NOMO-1 (cell line): ENCODE measurements around the gene CRTC1.

Source experiments
- DNase-seq, 2 experiments: peaks; one replicate each; lab custom pipeline; 2025; ENCODE audit not compliant: unreplicated experiment in 2 of 2; lab: John Stamatoyannopoulos, UW

Gene CRTC1

GRCh38 chr19:18683109-18683957 lies at the start of gene CRTC1:
Gene CRTC1 (plus strand): TSS chr19:18683680. CDS start chr19:18683703, 23 bp downstream.
- DNase-seq = peak; percentile 76 to 90

- DNase-seq = no peak
Observed at GRCh38 chr19:18634612-18635297, 48.7 kb upstream of the CRTC1 start.

GRCh38 chr19:18635831-18636182 lies 47.7 kb upstream of the CRTC1 start:
- DNase-seq = no peak

- DNase-seq = peak; percentile 97
Observed at GRCh38 chr19:18636183-18636968, 47.1 kb upstream of the CRTC1 start.

- DNase-seq = no peak
Observed at GRCh38 chr19:18636969-18637629, 46.4 kb upstream of the CRTC1 start, which contains the start of gene KLHL26. Gene KLHL26 (plus strand): TSS chr19:18637028. CDS start chr19:18637055, 27 bp downstream.

- no peak for DNase-seq
Observed at GRCh38 chr19:18637673-18638630, 45.5 kb upstream of the CRTC1 start.

GRCh38 chr19:18639706-18640243 lies 43.7 kb upstream of the CRTC1 start:
- DNase-seq = no peak

- peak; percentile 70 to 76 for DNase-seq
Observed at GRCh38 chr19:18644196-18645034, 39.1 kb upstream of the CRTC1 start.

GRCh38 chr19:18645035-18645511 lies 38.4 kb upstream of the CRTC1 start:
- no peak for DNase-seq

- no peak for DNase-seq
Observed at GRCh38 chr19:18646535-18647370, 36.7 kb upstream of the CRTC1 start.

GRCh38 chr19:18647371-18647767 lies 36.1 kb upstream of the CRTC1 start:
- DNase-seq = no peak

GRCh38 chr19:18647807-18648206 lies 35.7 kb upstream of the CRTC1 start:
- no peak for DNase-seq

- DNase-seq = no peak
Observed at GRCh38 chr19:18648973-18649315, 34.5 kb upstream of the CRTC1 start.

- no peak for DNase-seq
Observed at GRCh38 chr19:18649371-18650020, 34.0 kb upstream of the CRTC1 start.

- DNase-seq = no peak
Observed at GRCh38 chr19:18650021-18650390, 33.5 kb upstream of the CRTC1 start.

- no peak for DNase-seq
Observed at GRCh38 chr19:18650468-18651041, 32.9 kb upstream of the CRTC1 start.

GRCh38 chr19:18651300-18651699 lies 32.2 kb upstream of the CRTC1 start:
- DNase-seq = no peak
